Nephron (organoid): ENCODE measurements around the gene GBA2.

Experiments used
- H3K27ac Mint-ChIP-seq, 3 experiments: 2 replicates each; pipeline ENCODE4 v1.8.0; 2020; ENCODE audit warnings: mixed read lengths in 3 of 3, mild to moderate bottlenecking in 2 of 3, moderate library complexity in 1 of 3
- H3K27me3 Mint-ChIP-seq: 2 replicates; pipeline ENCODE4 v1.8.0; 2021; ENCODE audit warnings: low read depth, mild to moderate bottlenecking, moderate library complexity, mixed read lengths
- H3K36me3 Mint-ChIP-seq: 2 replicates; pipeline ENCODE4 v1.8.0; 2020; ENCODE audit warnings: low read depth, mixed read lengths
- H3K4me1 Mint-ChIP-seq: 2 replicates; pipeline ENCODE4 v1.8.0; 2020; ENCODE audit warnings: mixed read lengths
- H3K4me3 Mint-ChIP-seq, 3 experiments: 2 replicates each; pipeline ENCODE4 v1.8.0; 2020; ENCODE audit warnings: mild to moderate bottlenecking in 3 of 3, mixed read lengths in 3 of 3, moderate library complexity in 2 of 3
- H3K9me3 Mint-ChIP-seq: 2 replicates; pipeline ENCODE4 v1.8.0; 2020; ENCODE audit warnings: mixed read lengths
- CTCF ChIP-seq, 3 experiments: fragments of 200-600 bp; sonication (generic); IDR thresholded peaks; one replicate each; pipeline ENCODE4 v1.5.0; 2021; ENCODE audit warnings: antibody characterized with exemption in 3 of 3; ENCODE audit not compliant: unreplicated experiment in 3 of 3

GBA2 gene

GRCh38 chr9:35771534-35771933, 22.5 kb upstream of the GBA2 start:
- H3K27ac Mint-ChIP-seq, result no peak overlapping the region
- H3K4me1 Mint-ChIP-seq, result peaks cover 16% of the 10 kb centered on the region
- no peaks in the 10 kb centered on the region for H3K27me3 Mint-ChIP-seq
- H3K36me3 Mint-ChIP-seq, result no peaks in the 10 kb centered on the region
- no peak overlapping the region for H3K4me3 Mint-ChIP-seq
- no peaks in the 10 kb centered on the region for H3K9me3 Mint-ChIP-seq
- TF ChIP-seq CTCF (IDR thresholded peaks at IDR 0.05; ENCODE audit: unreplicated experiment in 3 of 3), result no peak

GRCh38 chr9:35771075-35771433, 22.0 kb upstream of the GBA2 start:
- no peaks in the 10 kb centered on the region for H3K9me3 Mint-ChIP-seq
- no peak overlapping the region for H3K4me3 Mint-ChIP-seq
- no peak overlapping the region for H3K27ac Mint-ChIP-seq
- H3K36me3 Mint-ChIP-seq, result no peaks in the 10 kb centered on the region
- no peak for TF ChIP-seq CTCF (IDR thresholded peaks at IDR 0.05; ENCODE audit: unreplicated experiment in 3 of 3)
- peaks cover 13% of the 10 kb centered on the region for H3K4me1 Mint-ChIP-seq
- no peaks in the 10 kb centered on the region for H3K27me3 Mint-ChIP-seq

GRCh38 chr9:35769763-35770162, 20.7 kb upstream of the GBA2 start:
- peaks cover under 1% of the 10 kb centered on the region for H3K4me1 Mint-ChIP-seq
- H3K27ac Mint-ChIP-seq, result no peak overlapping the region
- no peaks in the 10 kb centered on the region for H3K9me3 Mint-ChIP-seq
- no peaks in the 10 kb centered on the region for H3K27me3 Mint-ChIP-seq
- no peaks in the 10 kb centered on the region for H3K36me3 Mint-ChIP-seq
- H3K4me3 Mint-ChIP-seq, result no peak overlapping the region
- TF ChIP-seq CTCF (IDR thresholded peaks at IDR 0.05; ENCODE audit: unreplicated experiment in 3 of 3), result no peak

- no peak for TF ChIP-seq CTCF (IDR thresholded peaks at IDR 0.05; ENCODE audit: unreplicated experiment in 3 of 3)
- no peaks in the 10 kb centered on the region for H3K4me1 Mint-ChIP-seq
- no peak overlapping the region for H3K4me3 Mint-ChIP-seq
- no peaks in the 10 kb centered on the region for H3K27me3 Mint-ChIP-seq
- no peak overlapping the region for H3K27ac Mint-ChIP-seq
- H3K9me3 Mint-ChIP-seq, result no peaks in the 10 kb centered on the region
- H3K36me3 Mint-ChIP-seq, result no peaks in the 10 kb centered on the region
These were observed 18.4 kb upstream of the GBA2 start for GRCh38 chr9:35767458-35767857.

GRCh38 chr9:35766997-35767396, 18.0 kb upstream of the GBA2 start:
- no peak for TF ChIP-seq CTCF (IDR thresholded peaks at IDR 0.05; ENCODE audit: unreplicated experiment in 3 of 3)
- Mint-ChIP-seq H3K9me3 (no peaks in the 10 kb centered on the region), H3K4me1 (no peaks in the 10 kb centered on the region), H3K27ac (no peak overlapping the region), H3K4me3 (no peak overlapping the region), H3K27me3 (no peaks in the 10 kb centered on the region), H3K36me3 (no peaks in the 10 kb centered on the region)

GRCh38 chr9:35763803-35764202, 14.8 kb upstream of the GBA2 start:
- TF ChIP-seq CTCF (IDR thresholded peaks at IDR 0.05; ENCODE audit: unreplicated experiment in 3 of 3), result no peak
- Mint-ChIP-seq H3K27ac (no peak overlapping the region), H3K4me1 (peaks cover 14% of the 10 kb centered on the region), H3K27me3 (no peaks in the 10 kb centered on the region), H3K4me3 (no peak overlapping the region), H3K9me3 (no peaks in the 10 kb centered on the region), H3K36me3 (no peaks in the 10 kb centered on the region)
